ENCODE data around the gene SDK1.

Gene SDK1

GRCh38 chr7:4242706-4243105 is 941.7 kb downstream of the SDK1 start:
- no peak for DNase-seq (ENCODE audit: low read depth)
- H3K4me3 ChIP-seq (ENCODE audit: low read depth, low read length) = no peak overlapping the region
- TF ChIP-seq CTCF (IDR thresholded peaks at IDR 0.05; ENCODE audit: low read depth, low read length, missing control alignments) = no peak

GRCh38 chr7:4244041-4244440 is 943.0 kb downstream of the SDK1 start:
- H3K4me3 ChIP-seq (ENCODE audit: low read depth, low read length) = no peak overlapping the region
- TF ChIP-seq CTCF (IDR thresholded peaks at IDR 0.05; ENCODE audit: low read depth, low read length, missing control alignments) = no peak
- DNase-seq (ENCODE audit: low read depth) = no peak

- no peak for TF ChIP-seq CTCF (IDR thresholded peaks at IDR 0.05; ENCODE audit: low read depth, low read length, missing control alignments)
- DNase-seq (ENCODE audit: low read depth) = no peak
- no peak overlapping the region for H3K4me3 ChIP-seq (ENCODE audit: low read depth, low read length)
These were observed 943.6 kb downstream of the SDK1 start for GRCh38 chr7:4244635-4245034.

GRCh38 chr7:4245135-4245865 is 944.2 kb downstream of the SDK1 start:
- H3K4me3 ChIP-seq (ENCODE audit: low read depth, low read length) = no peak overlapping the region
- TF ChIP-seq CTCF (IDR thresholded peaks at IDR 0.05; ENCODE audit: low read depth, low read length, missing control alignments) = no peak
- DNase-seq (ENCODE audit: low read depth) = no peak

GRCh38 chr7:4245866-4246470 is 944.9 kb downstream of the SDK1 start:
- H3K4me3 ChIP-seq (ENCODE audit: low read depth, low read length) = no peak overlapping the region

GRCh38 chr7:4246536-4246935 is 945.5 kb downstream of the SDK1 start:
- DNase-seq (ENCODE audit: low read depth) = no peak
- no peak for TF ChIP-seq CTCF (IDR thresholded peaks at IDR 0.05; ENCODE audit: low read depth, low read length, missing control alignments)
- H3K4me3 ChIP-seq (ENCODE audit: low read depth, low read length) = no peak overlapping the region

More at GRCh38 chr7:4245866-4246470, 944.9 kb downstream of the SDK1 start:
- DNase-seq (ENCODE audit: low read depth) = no peak
- no peak for TF ChIP-seq CTCF (IDR thresholded peaks at IDR 0.05; ENCODE audit: low read depth, low read length, missing control alignments)
